ENCODE data around the gene H3-3A.
A peak's percentile ranks its signal among the peaks of the same experiment; 100 is the strongest.

H3-3A gene

GRCh38 chr1:226062558-226063223, at the start of gene H3-3A:
Gene H3-3A, plus strand, starts transcription at chr1:226062716. Its CDS starts 1,636 bp downstream, at chr1:226064352.
- peak; percentile 96 for DNase-seq (ENCODE audit: low spot score)

- DNase-seq (ENCODE audit: low spot score), result no peak
These were observed 45.4 kb upstream of the H3-3A start for GRCh38 chr1:226017070-226017469.

DNA sequence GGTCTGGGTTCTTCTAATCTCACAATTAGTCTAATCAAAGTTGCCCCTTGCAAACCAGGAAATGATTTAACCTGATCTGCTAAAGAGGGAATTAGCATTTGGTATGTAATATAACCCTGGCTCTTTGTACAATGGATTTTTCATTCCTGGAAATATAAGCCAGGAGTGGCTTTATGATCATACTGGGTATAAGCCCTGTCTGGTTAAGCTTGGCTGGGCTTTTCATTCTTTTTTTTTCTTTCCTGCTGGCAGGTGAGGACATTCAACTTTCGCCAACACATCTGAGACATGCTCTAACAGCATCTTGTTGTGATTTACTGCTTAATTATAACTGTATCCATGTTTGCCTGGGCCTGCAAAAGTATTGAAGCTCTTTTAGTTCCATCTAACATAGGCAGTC, 42.9 kb upstream of the H3-3A start:
- no peak for DNase-seq (ENCODE audit: low spot score)

GRCh38 chr1:226021401-226021800, 41.1 kb upstream of the H3-3A start:
- DNase-seq (ENCODE audit: low spot score), result no peak

DNA sequence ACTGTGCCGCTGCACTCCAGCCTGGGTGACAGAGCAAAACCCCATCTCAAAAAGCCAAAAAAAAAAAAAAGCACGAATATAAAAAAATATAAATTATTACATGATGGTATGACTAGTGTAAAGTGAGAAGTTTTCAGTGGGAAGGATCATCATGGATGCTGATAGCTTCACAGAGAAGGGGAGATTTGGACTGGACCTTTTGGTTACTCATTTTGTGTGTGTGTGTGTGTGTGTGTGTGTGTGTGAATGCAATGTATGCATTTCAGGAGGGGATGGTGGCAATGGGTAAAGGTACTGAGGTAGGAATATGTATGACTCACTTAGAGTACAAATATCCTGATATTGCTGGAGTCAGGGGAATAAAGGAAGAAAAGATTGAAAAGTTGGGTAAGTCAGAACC, 40.7 kb upstream of the H3-3A start:
- no peak for DNase-seq (ENCODE audit: low spot score)

GRCh38 chr1:226023735-226024134, 38.8 kb upstream of the H3-3A start:
- DNase-seq (ENCODE audit: low spot score), result no peak

GRCh38 chr1:226026833-226027232, 35.7 kb upstream of the H3-3A start:
- DNase-seq (ENCODE audit: low spot score), result no peak

GRCh38 chr1:226027538-226028217, 34.8 kb upstream of the H3-3A start:
- no peak for DNase-seq (ENCODE audit: low spot score)

DNA sequence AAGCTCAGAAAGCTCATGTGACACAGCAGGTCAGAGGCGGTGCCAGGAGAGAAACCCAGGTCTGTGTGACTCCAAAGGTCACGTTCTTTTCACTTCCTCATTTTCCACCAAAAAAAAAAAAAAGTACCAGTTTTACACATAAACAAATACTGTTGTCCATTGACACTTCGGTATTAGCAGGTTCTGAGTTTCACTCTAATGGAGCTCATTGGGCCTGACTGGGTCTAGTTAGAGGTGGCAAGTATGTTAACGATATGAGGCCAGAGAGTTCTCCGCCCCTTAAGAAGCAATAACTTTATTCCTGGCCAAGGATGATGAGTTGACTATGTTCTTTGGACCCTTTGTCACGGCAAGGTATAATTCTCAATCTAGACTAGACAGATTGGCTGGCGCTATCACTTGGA, 33.4 kb upstream of the H3-3A start:
- DNase-seq (ENCODE audit: low spot score), result no peak

DNA sequence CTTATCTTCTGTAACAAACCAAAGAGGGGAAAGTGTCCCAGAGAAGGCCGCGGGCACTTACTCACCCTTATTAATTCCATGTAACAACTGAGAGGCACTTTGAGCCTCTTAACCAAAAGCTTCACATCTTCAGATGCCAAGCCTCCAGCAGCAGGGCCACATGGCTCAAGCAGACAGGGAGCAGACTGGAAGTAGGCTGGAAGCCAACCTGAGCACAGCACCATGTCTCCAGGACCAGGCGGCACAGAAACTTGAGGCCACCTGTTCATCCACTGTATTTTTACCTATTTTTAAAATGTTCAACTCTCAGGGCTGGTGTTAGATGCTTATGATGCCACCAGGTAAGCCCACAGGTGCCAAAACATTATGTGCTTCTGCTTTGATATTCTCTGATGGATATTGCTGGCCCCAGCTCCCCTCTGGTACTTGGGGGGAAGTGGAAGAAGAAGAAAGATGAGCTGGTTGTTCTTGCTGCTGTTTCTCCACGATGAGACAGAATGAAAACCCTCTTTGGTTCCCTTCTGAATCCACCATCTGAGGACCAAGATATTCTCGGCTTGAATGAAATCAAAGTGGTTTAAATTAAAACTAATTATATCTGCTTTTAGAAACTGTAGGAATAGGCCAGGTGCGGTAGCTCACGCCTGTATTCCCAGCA, 32.8 kb upstream of the H3-3A start:
- no peak for DNase-seq (ENCODE audit: low spot score)

- no peak for DNase-seq (ENCODE audit: low spot score)
These were observed 28.9 kb upstream of the H3-3A start for GRCh38 chr1:226033582-226033981.

DNA sequence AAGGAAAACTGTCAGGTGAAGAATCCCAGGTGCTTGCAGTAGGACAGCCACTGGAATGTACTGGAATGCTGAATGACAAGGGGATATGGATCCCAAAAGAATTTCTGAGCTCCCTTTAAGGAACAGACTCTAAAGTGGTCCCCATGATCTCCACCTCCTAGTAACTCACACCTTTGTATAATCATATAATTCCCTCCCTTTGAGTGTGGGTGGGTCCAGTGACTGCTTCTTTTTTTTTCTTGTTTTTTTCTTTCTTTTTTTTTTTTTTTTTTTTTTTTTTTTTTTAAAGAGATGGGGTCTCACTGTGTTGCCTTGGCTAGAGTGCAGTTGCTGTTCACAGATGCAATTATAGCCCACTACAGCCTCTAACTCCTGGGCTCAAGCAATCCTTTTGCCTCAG, 28.5 kb upstream of the H3-3A start:
- no peak for DNase-seq (ENCODE audit: low spot score)

GRCh38 chr1:226034482-226034881, 28.0 kb upstream of the H3-3A start:
- DNase-seq (ENCODE audit: low spot score), result peak; percentile 70

- DNase-seq (ENCODE audit: low spot score), result no peak
These were observed 26.6 kb upstream of the H3-3A start for GRCh38 chr1:226035915-226036314.

GRCh38 chr1:226038661-226039060, 23.9 kb upstream of the H3-3A start:
- no peak for DNase-seq (ENCODE audit: low spot score)

- DNase-seq (ENCODE audit: low spot score), result no peak
These were observed 21.1 kb upstream of the H3-3A start for GRCh38 chr1:226041419-226041818.

DNA sequence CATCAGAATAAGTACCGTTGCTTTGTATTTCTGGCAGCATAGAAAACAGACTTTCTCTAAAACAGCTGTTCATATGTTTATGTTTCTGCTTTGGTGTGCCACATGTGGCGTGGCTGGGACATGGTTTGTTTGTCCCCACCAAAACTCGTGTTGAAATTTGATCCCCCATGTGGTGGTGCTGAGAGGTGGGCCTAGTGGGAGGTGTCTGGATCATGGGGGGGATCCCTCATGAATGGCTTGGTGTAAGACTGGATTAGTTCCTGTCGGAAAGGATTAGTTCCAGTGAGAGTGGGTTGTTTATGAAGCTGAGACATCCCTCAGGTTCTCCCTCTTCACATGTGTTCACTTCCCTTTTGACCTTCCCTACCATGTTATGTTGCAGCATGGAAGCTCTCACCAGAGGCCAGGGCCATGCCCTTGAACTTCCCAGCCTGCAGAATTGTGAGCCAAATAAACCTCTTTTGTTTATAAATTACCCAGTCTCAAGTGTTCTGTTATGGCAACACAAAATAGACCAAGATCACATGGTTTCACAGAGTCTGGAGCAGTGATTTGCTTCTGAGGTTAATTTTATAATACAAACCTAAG, 17.9 kb upstream of the H3-3A start:
- no peak for DNase-seq (ENCODE audit: low spot score)

DNA sequence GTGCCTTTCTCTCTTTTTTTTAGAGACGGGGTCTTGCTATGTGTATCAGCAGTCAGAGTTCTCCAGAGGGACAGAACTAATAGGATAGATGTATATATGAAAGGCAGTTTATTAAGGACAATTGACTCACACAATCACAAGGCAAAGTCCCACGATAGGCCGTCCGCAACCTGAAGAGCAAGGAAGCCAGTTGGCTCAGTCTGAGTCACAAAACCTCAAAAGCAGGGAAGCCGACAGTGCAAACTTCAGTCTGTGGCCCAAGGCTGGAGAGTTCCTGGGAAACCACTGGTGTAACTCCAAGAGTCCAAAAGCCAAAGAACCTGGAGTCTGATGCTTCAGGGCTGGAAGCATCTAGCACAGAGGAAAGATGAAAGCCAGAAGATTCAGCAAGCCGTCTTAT, 16.3 kb upstream of the H3-3A start:
- DNase-seq (ENCODE audit: low spot score), result no peak

GRCh38 chr1:226047495-226047894, 15.0 kb upstream of the H3-3A start:
- DNase-seq (ENCODE audit: low spot score), result no peak

DNA sequence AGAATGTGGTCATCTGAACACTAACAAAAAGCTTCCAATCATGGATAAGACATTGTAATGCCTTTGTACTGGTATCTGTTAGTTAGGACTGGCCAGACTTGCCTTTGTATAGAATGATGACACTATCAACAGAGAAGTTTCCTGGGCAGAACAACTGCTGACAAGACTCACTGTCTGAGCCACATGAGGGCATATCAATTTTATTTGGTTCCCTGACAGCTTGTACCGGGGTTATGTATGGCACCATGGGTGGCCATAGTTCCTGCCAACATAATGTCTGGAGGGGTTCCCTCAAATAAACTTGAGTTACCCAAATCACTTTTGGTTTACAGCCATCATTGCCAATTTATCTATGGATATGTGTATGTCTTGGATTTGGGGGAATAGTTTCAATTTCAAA, 13.6 kb upstream of the H3-3A start:
- DNase-seq (ENCODE audit: low spot score), result no peak

DNA sequence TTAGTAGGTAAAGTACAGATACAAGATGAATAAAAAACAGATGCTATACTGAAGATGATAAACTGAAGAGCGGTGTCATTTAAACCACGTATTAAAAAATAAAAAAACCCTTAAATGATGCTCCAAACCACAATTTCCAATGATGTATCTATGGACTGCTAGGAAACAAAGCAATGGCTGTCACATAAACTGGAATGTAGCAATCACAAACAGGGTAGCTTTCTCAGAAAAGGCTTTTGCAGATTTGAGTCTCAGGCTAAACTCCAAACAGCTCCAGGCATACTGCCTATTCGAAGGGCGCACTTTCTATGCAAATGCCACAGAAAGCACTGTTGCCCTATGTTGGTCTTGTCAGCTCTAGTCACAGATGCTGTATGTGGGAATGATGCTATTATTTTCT, 12.4 kb upstream of the H3-3A start:
- no peak for DNase-seq (ENCODE audit: low spot score)

DNA sequence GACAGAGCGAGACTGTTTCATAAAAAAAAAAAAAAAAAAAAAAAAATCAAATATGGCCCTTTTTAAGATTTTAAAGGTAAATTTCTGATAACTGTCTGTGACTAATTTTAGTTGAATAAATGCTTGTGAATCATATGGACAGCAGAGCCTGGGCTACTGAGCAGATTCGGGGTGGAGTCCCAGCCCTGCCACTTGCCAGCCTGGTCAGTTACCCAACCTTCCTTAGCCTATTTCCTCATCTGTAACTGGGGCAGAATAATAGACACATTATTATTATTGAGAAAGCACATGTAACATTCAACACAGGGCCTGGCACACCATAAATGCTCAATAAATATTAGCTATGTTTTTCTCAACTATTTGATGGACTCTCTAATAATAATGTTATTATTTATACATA, 11.2 kb upstream of the H3-3A start:
- DNase-seq (ENCODE audit: low spot score), result no peak

- no peak for DNase-seq (ENCODE audit: low spot score)
These were observed 10.5 kb upstream of the H3-3A start for GRCh38 chr1:226052061-226052460.
